Left ventricle myocardium inferior (tissue), 1 donor: ENCODE measurements around the gene MED9. TPM values are rescaled to one million over a fixed set of nuclear protein-coding genes. Genes with fewer than 3 reads are reported as not detected.

Experiments
- DNase-seq: peaks from one replicate; pipeline ENCODE4 v3.0.0-alpha.2; 2020
- H3K27ac ChIP-seq: fragments of 200-600 bp; replicated peaks from 2 replicates; pipeline ENCODE4 v1.8.0; 2021
- H3K27me3 ChIP-seq: fragments of 200-600 bp; 2 replicates; pipeline ENCODE4 v1.8.0; 2021; ENCODE audit warnings: low read depth
- H3K36me3 ChIP-seq: fragments of 200-600 bp; 2 replicates; pipeline ENCODE4 v1.8.0; 2021
- H3K4me1 ChIP-seq: fragments of 200-600 bp; 2 replicates; pipeline ENCODE4 v1.8.0; 2021
- H3K4me3 ChIP-seq: fragments of 200-600 bp; 2 replicates; pipeline ENCODE4 v1.8.0; 2021; ENCODE audit warnings: mild to moderate bottlenecking, moderate library complexity
- H3K9me3 ChIP-seq: fragments of 200-600 bp; replicated peaks from 2 replicates; pipeline ENCODE4 v1.8.0; 2021
- CTCF ChIP-seq: fragments of 200-600 bp; IDR thresholded peaks from 2 replicates; pipeline ENCODE4 v1.8.0; 2021; ENCODE audit warnings: antibody characterized with exemption, mild to moderate bottlenecking, borderline replicate concordance
- intact Hi-C: fragments of 100-400 bp; cut with micrococcal nuclease; formaldehyde crosslinking; loops from one replicate; pipeline ENCODE4 v1.11.0; 2022
- total RNA-seq: library from RNA; stranded (reverse); fragmentation: NEBNext Ultra II Directional; extraction: Animal tissue kit (Norgen Biotek cat#: 25700); gene quantifications from one replicate; pipeline ENCODE4 v1.2.1, GENCODE V29; 2021
- donor health status: DM: no; HTN: yes; CAD: no; lungs with severe emphysema.

Gene MED9
- total RNA-seq, 1 donor from 2014 or later = 34.1 TPM

GRCh38 chr17:17520599-17521232 is 43.9 kb downstream of the MED9 start:
- Histone ChIP-seq H3K9me3 (no peaks in the 10 kb centered on the region), H3K27me3 (no peaks in the 10 kb centered on the region), H3K4me3 (no peak overlapping the region), H3K4me1 (no peaks in the 10 kb centered on the region), H3K27ac (no peak overlapping the region), H3K36me3 (peaks cover 7% of the 10 kb centered on the region)
- no peak for DNase-seq
- intact Hi-C loops = no loop called here
- TF ChIP-seq CTCF = no peak

- Histone ChIP-seq H3K9me3 (no peaks in the 10 kb centered on the region), H3K4me1 (peaks cover 21% of the 10 kb centered on the region), H3K36me3 (peaks cover 7% of the 10 kb centered on the region), H3K27me3 (no peaks in the 10 kb centered on the region), H3K27ac (no peak overlapping the region), H3K4me3 (no peak overlapping the region)
- intact Hi-C loops = no loop called here
- DNase-seq = no peak
- no peak for TF ChIP-seq CTCF
Observed at GRCh38 chr17:17523001-17523730, 46.4 kb downstream of the MED9 start.

- H3K27me3 ChIP-seq = no peaks in the 10 kb centered on the region
- intact Hi-C loops = no loop called here
- TF ChIP-seq CTCF = no peak
- no peak overlapping the region for H3K4me3 ChIP-seq
- no peaks in the 10 kb centered on the region for H3K9me3 ChIP-seq
- H3K4me1 ChIP-seq = peaks cover 28% of the 10 kb centered on the region
- no peak for DNase-seq
- no peak overlapping the region for H3K27ac ChIP-seq
- H3K36me3 ChIP-seq = peaks cover 7% of the 10 kb centered on the region
Observed at GRCh38 chr17:17523731-17524490, 47.1 kb downstream of the MED9 start.

- Histone ChIP-seq H3K4me3 (no peak overlapping the region), H3K36me3 (peaks cover 6% of the 10 kb centered on the region), H3K4me1 (peaks cover 34% of the 10 kb centered on the region), H3K27me3 (no peaks in the 10 kb centered on the region), H3K27ac (peak overlapping the region; percentile 88), H3K9me3 (no peaks in the 10 kb centered on the region)
- no peak for DNase-seq
- no peak for TF ChIP-seq CTCF
- intact Hi-C loops = no loop called here
Observed at GRCh38 chr17:17525311-17525710, 48.5 kb downstream of the MED9 start.

- DNase-seq = no peak
- peaks cover 34% of the 10 kb centered on the region for H3K4me1 ChIP-seq
- no peaks in the 10 kb centered on the region for H3K27me3 ChIP-seq
- H3K36me3 ChIP-seq = no peaks in the 10 kb centered on the region
- intact Hi-C loops = no loop called here
- no peaks in the 10 kb centered on the region for H3K9me3 ChIP-seq
- no peak overlapping the region for H3K4me3 ChIP-seq
- TF ChIP-seq CTCF = no peak
- H3K27ac ChIP-seq = peak overlapping the region; percentile 88
Observed at GRCh38 chr17:17525956-17526355, 49.2 kb downstream of the MED9 start.
